Ectodermal cell (in vitro differentiated cells): ENCODE measurements around the gene HEATR5B.
A peak's percentile ranks its signal among the peaks of the same experiment; 100 is the strongest.
"Not testable (repeated sequence)": the region's sequence is repeated elsewhere in the genome, so short reads cannot be mapped to it uniquely, and the experiment has no call there.

Source experiments
- H3K27ac ChIP-seq: 2 replicates; pipeline ENCODE4 v1.7.0; 2013; ENCODE audit warnings: mild to moderate bottlenecking, low read depth, low read length; ENCODE audit not compliant: insufficient read depth, poor library complexity, severe bottlenecking
- H3K27me3 ChIP-seq: 2 replicates; pipeline ENCODE4 v1.7.0; 2013; ENCODE audit warnings: mild to moderate bottlenecking, low read length; ENCODE audit not compliant: insufficient read depth, control insufficient read depth, poor library complexity, severe bottlenecking
- H3K36me3 ChIP-seq: one replicate; pipeline ENCODE4 v1.7.0; 2013; ENCODE audit warnings: low read length; ENCODE audit not compliant: control insufficient read depth, insufficient read depth
- H3K4me1 ChIP-seq: one replicate; pipeline ENCODE4 v1.7.0; 2013; ENCODE audit warnings: low read length; ENCODE audit not compliant: control insufficient read depth, insufficient read depth
- H3K4me3 ChIP-seq: 2 replicates; pipeline ENCODE4 v1.7.0; 2013; ENCODE audit warnings: low read depth, low read length, control low read depth; ENCODE audit not compliant: insufficient read depth
- H3K9me3 ChIP-seq: 2 replicates; pipeline ENCODE4 v1.7.0; 2013; ENCODE audit warnings: mild to moderate bottlenecking, low read length, moderate library complexity; ENCODE audit not compliant: control insufficient read depth
- WGBS, 2 experiments: methylation state at CpG; one replicate each; pipeline ENCODE4 v1.1.7; 2013; ENCODE audit warnings: missing lambda C conversion rate in 2 of 2; 5-methylcytosine and 5-hydroxymethylcytosine counted together

The HEATR5B gene

DNA sequence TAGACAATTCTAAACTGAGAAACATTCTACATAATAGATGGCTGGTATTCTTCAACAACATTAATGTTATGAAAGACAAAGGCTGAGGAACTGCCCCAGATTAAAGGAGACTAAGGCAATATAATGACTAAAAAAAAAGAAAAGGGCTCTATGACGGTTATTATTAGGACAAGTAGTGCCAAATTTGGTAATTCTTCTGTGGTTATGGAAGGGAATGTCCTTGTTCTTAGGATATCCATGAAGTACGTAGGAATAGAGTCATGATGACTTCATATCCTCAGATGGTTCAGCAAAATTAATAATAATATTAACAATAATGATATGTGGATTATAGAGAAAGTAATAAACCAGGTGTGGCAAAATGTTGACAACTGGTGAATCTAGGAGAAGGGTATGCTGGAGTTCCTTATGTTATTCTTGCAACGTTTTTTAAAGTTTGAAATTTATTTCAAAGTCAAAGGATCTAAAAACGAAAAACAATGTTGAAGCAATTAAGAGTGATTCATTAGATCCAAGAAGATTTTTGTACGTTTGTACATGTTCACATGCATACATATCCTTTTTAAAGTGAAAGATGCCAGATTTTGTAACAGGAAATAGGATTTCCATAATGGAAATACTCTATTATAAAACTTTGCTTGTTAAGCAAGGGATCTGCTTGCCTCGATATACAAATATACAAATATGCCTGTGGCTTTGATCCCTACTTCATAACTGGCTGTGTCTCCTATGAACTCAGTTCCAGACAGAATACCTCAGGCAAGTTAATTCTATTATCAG is 90.1 kb downstream of the HEATR5B start:
- no peak overlapping the region for H3K27ac ChIP-seq
- H3K9me3 ChIP-seq, result no peaks in the 10 kb centered on the region
- 92 to 94% methylated on average over 6 of the region's 6 CpGs for WGBS, 2 experiments
- H3K36me3 ChIP-seq, result no peaks in the 10 kb centered on the region
- no peak overlapping the region for H3K4me3 ChIP-seq
- H3K4me1 ChIP-seq, result no peaks in the 10 kb centered on the region
- no peaks in the 10 kb centered on the region for H3K27me3 ChIP-seq

DNA sequence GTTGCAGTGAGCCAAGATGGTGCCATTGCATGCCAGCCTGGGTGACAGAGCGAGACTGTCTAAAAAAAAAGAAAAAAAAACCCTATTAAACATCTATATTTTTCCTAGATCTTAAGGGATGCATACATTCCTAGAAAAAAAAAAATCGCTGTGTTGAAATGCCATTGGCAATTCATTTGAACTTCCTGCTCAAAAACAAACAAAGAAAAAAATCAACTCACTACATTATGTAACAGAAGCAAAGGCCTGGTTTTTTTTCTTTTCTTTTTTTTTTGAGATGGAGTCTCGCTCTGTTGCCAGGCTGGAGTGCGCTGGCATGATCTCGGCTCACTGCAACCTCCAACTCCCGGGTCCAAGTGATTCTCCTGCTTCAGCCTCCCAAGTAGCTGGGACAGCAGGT is 96.2 kb downstream of the HEATR5B start:
- no peaks in the 10 kb centered on the region for H3K4me1 ChIP-seq
- no peaks in the 10 kb centered on the region for H3K36me3 ChIP-seq
- no peaks in the 10 kb centered on the region for H3K9me3 ChIP-seq
- no peaks in the 10 kb centered on the region for H3K27me3 ChIP-seq
- no peak overlapping the region for H3K27ac ChIP-seq
- no peak overlapping the region for H3K4me3 ChIP-seq
- WGBS, 2 experiments, result 93% methylated on average over 6 of the region's 6 CpGs

DNA sequence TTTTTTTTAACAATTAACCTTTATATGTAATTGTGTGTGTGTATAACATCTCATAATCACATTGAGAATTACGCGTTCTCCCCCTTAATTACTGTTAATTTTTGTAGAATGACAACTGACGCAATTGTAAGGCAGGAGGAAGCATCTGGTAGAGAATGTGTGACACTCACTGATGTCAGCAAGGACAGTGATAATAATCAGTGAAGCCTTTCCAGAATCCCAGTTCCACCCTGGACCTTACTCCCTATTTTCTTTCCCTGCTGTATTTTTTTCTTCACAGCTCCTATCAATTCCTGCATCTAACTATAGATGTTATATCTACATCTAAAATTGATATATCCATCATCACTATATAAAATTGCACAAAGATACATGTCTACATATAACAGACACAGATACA is 101.7 kb downstream of the HEATR5B start:
- Histone ChIP-seq H3K4me3 (no peak overlapping the region), H3K36me3 (no peaks in the 10 kb centered on the region), H3K9me3 (no peaks in the 10 kb centered on the region), H3K27ac (no peak overlapping the region), H3K4me1 (no peaks in the 10 kb centered on the region), H3K27me3 (no peaks in the 10 kb centered on the region)
- WGBS, 2 experiments, result 95 to 100% methylated on average over 1 to 3 of the region's 3 CpGs

DNA sequence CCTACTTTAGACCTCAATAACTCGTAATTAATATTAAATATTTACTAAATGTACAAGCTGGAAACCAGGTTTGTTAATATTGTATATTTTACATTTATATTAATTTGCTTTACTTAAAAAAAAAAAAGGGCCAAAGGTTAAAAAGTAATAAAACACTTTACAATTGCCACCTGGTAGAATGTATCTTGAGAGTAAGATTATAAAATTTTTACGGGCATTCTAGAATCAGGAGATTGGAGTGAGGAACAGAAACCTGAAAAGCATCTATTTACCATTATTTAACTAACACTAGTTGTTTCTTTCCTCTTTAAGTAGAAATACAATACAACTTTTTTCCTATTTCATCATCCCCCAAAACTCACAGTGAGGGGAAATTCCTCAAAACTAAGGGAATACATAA is 102.3 kb downstream of the HEATR5B start:
- H3K9me3 ChIP-seq, result no peaks in the 10 kb centered on the region
- no peaks in the 10 kb centered on the region for H3K27me3 ChIP-seq
- H3K36me3 ChIP-seq, result no peaks in the 10 kb centered on the region
- no peak overlapping the region for H3K27ac ChIP-seq
- WGBS, 2 experiments, result 100% methylated on average over 1 of the region's 2 CpGs; no CpG with 5 or more reads in 1 of the 2 experiments
- no peak overlapping the region for H3K4me3 ChIP-seq
- no peaks in the 10 kb centered on the region for H3K4me1 ChIP-seq

DNA sequence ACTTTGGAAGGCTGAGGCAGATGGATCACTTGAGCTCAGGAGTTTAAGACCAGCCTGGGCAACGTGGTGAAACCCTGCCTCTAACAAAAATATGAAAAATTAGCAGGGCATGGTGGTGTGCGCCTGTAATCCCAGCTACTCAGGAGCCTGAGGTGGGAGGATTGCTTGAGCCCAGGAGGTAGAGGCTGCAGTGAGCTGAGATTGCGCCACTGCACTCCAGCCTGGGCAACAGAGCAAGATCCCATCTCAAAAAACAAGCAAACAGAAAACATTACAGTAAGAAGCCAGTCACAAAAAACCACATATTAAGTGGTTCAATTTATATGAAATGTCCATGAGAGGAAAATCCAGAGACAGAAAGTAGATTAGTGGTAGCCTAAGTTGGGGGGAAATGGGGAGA is 105.2 kb downstream of the HEATR5B start:
- H3K27me3 ChIP-seq, H3K36me3 ChIP-seq: not testable (repeated sequence)
- 90 to 97% methylated on average over 3 of the region's 3 CpGs for WGBS, 2 experiments

DNA sequence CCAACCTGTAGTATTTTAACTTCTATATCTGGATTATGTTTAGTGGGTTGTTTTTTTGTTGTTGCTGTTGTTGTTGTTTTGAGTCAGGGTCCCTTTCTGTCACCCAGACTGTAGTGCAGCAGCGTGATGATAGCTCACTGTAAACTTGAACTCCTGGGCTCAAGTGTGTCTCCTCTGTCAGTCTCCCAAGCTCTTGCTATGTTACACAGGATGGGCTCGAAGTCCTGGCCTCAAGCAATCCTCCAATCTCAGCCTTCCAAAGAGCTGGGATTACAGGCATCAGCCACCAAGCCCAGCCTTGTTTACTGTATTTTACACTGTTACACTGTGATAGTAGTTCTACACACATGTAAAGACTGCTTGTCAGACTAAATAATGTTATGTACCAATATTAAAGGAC is 108.1 kb downstream of the HEATR5B start:
- 89 to 93% methylated on average over 2 of the region's 2 CpGs for WGBS, 2 experiments
- no peaks in the 10 kb centered on the region for H3K4me1 ChIP-seq
- no peaks in the 10 kb centered on the region for H3K36me3 ChIP-seq
- H3K4me3 ChIP-seq, result no peak overlapping the region
- H3K9me3 ChIP-seq, result no peaks in the 10 kb centered on the region
- no peaks in the 10 kb centered on the region for H3K27me3 ChIP-seq
- no peak overlapping the region for H3K27ac ChIP-seq

More for the DNA sequence above, 105.2 kb downstream of the HEATR5B start:
- H3K27ac ChIP-seq, H3K4me1 ChIP-seq, H3K4me3 ChIP-seq, H3K9me3 ChIP-seq: not testable (repeated sequence)

DNA sequence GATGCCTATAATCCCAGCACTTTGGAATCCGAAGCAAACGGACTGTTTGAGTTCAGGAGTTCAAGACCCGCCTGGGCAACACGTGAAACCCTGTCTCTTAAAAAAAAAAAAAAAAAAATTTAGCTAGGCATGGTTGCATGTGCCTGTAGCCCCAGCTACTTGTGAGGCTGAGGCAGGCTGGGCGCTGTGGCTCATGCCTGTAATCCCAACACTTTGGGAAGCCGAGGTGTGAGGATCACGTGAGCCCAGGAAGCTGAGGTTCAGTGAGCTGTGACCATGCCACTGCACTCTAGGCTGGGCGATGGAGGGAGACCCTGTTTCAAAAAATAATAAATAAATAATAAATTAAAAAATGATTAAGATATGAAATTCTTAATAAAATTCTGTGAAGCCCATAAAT is 108.9 kb downstream of the HEATR5B start:
- no peaks in the 10 kb centered on the region for H3K9me3 ChIP-seq
- no peaks in the 10 kb centered on the region for H3K4me1 ChIP-seq
- WGBS, 2 experiments, result 89 to 90% methylated on average over 7 of the region's 8 CpGs

DNA sequence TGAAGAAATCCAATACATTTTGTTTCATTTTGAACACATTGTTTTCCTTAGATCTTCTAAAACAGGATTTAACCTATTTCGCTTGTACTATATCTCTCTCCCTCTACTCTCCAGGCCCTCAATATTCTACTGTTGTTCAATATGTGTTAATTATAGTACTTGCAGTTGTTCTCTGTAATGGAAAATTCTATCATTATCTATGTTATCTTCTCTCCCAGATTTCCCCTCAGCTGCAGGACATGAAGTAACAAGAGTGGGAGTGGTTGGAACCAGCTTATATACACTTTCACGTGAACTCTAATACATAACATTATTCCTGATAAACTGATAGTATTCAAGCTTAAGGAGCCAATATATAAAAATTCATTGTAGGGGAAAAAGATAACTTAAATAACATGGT is 110.9 kb downstream of the HEATR5B start:
- Histone ChIP-seq H3K4me3 (no peak overlapping the region), H3K27ac (no peak overlapping the region), H3K9me3 (no peaks in the 10 kb centered on the region), H3K36me3 (no peaks in the 10 kb centered on the region), H3K27me3 (no peaks in the 10 kb centered on the region), H3K4me1 (no peaks in the 10 kb centered on the region)
- whole genome bisulfite sequencing, 2 experiments, result 100% methylated on average over 1 of the region's 2 CpGs; no CpG with 5 or more reads in 1 of the 2 experiments

More for the DNA sequence above, 108.9 kb downstream of the HEATR5B start:
- no peaks in the 10 kb centered on the region for H3K27me3 ChIP-seq
- no peak overlapping the region for H3K4me3 ChIP-seq
- H3K36me3 ChIP-seq, result no peaks in the 10 kb centered on the region
- no peak overlapping the region for H3K27ac ChIP-seq

DNA sequence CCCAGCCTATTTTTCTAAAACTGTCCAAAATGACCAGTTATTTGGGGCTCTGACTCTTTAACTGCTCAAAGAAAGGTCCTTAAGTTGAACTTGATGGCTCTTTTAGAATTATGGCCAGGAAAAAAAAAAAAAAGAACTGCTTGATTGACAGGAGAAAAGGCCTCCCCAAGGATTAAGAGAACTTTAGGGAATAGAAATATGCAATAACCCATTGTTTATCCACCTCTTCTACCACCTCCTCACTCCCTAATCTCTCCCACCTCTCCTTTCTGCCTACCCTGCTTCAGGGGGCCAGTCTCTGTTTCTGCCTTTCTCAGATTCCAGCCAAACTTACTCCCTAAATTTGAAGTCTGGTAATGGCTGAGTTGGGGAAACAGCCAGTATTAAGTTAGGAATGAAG is 112.2 kb downstream of the HEATR5B start:
- H3K27me3 ChIP-seq, result peaks cover 11% of the 10 kb centered on the region
- no peaks in the 10 kb centered on the region for H3K36me3 ChIP-seq
- H3K4me3 ChIP-seq, result no peak overlapping the region
- no peaks in the 10 kb centered on the region for H3K4me1 ChIP-seq
- no peak overlapping the region for H3K27ac ChIP-seq
- H3K9me3 ChIP-seq, result no peaks in the 10 kb centered on the region

DNA sequence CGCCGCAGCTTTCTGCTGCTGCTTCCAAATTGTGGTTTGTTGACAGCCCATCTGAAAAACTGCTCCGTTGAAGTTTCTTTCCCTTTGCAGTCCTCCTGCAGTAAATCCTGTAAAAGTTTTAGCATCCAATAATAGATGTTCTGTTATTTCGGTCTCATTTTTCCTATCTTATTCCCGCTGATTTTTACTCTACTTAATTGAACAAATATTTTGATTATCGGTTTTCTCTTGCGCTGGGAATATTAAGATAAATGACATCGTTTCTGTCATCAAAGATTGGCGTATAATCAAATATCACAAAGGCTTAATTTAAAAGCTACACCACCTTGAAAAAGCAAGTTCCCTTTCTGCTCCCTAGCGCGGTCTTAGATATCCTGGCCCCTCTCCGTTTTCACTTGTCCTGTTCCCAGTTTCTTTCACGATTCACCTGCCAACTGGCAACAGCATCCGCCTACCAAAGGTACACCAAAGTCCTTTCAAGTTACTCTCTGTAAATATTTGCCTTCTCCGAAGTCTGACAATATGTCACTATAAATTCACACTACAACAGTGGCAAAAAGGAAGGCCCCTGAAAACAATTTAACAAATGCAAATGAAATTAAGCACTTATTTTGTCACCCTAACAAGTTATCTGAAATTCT is 116.8 kb downstream of the HEATR5B start:
- Histone ChIP-seq H3K4me3 (peak overlapping the region; percentile 86), H3K36me3 (no peaks in the 10 kb centered on the region), H3K4me1 (no peaks in the 10 kb centered on the region), H3K27me3 (peaks cover 14% of the 10 kb centered on the region), H3K9me3 (no peaks in the 10 kb centered on the region), H3K27ac (no peak overlapping the region)
- WGBS, 2 experiments, result 41 to 49% methylated on average over 15 of the region's 15 CpGs
